ENCODE data around the gene CXCL3. TPM values are rescaled to one million over a fixed set of nuclear protein-coding genes. Genes with fewer than 3 reads are reported as not detected.
A peak's percentile ranks its signal among the peaks of the same experiment; 100 is the strongest.

CXCL3 gene
- under 1 TPM; 0.30 to 0.61 TPM for total RNA-seq
- polyA plus RNA-seq (2013, experiment 1 of 2), result 0.85 TPM
- polyA plus RNA-seq (2013, experiment 2 of 2), result 1.9 TPM
- total RNA-seq, result 0 to 1.1 (median 0.11) reads per million in 172 experiments

GRCh38 chr4:74038425-74039314 is at the start of gene CXCL3:
CXCL3 (minus strand) TSS chr4:74038689; CDS start chr4:74038611, 78 bp downstream.
- intact Hi-C loops (cut with DNase I, micrococcal nuclease), result no loop called here
- Mint-ChIP-seq H3K4me3 (peak within 1 kb of the TSS; percentile 88), H3K36me3 (ENCODE audit: low read depth) (no peaks in the 10 kb centered on the region), H3K27ac (no peak within 1 kb of the TSS), H3K27me3 (peaks cover 52% of the 10 kb centered on the region), H3K9me3 (no peaks in the 10 kb centered on the region), H3K4me1 (ENCODE audit: low read depth) (peaks cover 13% of the 10 kb centered on the region)
- CTCF ChIA-PET, result no interaction called here
- H3K4me1 ChIP-seq (ENCODE audit: insufficient read depth, low read length), result peaks cover 9% of the 10 kb centered on the region
- H3K4me3 ChIP-seq (ENCODE audit: low read length), result peak within 1 kb of the TSS; percentile 55
- no peak within 1 kb of the TSS for H3K27ac ChIP-seq (ENCODE audit: low read depth in 1 of 2, low read length in 2 of 2)
- no peaks in the 10 kb centered on the region for H3K36me3 ChIP-seq (ENCODE audit: insufficient read depth, low read length)
- POLR2A ChIA-PET, result no interaction called here
- TF ChIP-seq CTCF (IDR thresholded peaks at IDR 0.05), result no peak
- H3K27me3 ChIP-seq (ENCODE audit: control insufficient read depth in 1 of 2, insufficient read depth in 2 of 2, low read length in 2 of 2), result peaks cover 12 to 33% of the 10 kb centered on the region in 2 experiments
- H3K9me3 ChIP-seq (ENCODE audit: control insufficient read depth in 1 of 2, insufficient read depth in 1 of 2, low read length in 2 of 2), result no peaks in the 10 kb centered on the region
- peak in 5 of 14 experiments; percentile 2 to 47 (median 32) for DNase-seq
- ATAC-seq (ENCODE audit: poor library complexity), result peak; percentile 55

DNA sequence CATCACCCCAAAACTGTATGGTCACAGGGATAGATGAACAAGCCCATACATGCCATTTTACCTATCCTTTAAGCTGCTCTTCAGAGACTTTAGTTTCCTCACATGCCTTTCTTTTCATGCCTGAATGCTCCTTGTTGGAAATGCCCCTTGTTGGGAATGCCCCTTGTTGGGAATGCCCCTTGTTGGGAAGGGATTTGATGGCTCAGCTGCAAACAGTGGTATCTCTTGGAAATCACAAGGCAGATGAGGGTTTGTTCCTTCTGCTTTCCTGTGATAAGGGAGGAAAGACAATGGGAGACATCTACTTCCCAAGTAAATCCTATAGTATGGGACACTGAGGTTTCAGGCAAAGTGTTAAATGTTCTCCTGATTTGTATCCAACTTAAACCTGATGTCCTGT is 49.0 kb upstream of the CXCL3 start:
- Histone ChIP-seq H3K36me3 (ENCODE audit: insufficient read depth, low read length) (no peaks in the 10 kb centered on the region), H3K4me1 (ENCODE audit: insufficient read depth, low read length) (no peaks in the 10 kb centered on the region), H3K27me3 (ENCODE audit: control insufficient read depth in 1 of 2, insufficient read depth in 2 of 2, low read length in 2 of 2) (no peaks in the 10 kb centered on the region), H3K4me3 (ENCODE audit: low read length) (no peak overlapping the region), H3K27ac (ENCODE audit: low read depth in 1 of 2, low read length in 2 of 2) (no peak overlapping the region), H3K9me3 (ENCODE audit: control insufficient read depth in 1 of 2, insufficient read depth in 1 of 2, low read length in 2 of 2) (no peaks in the 10 kb centered on the region)
- TF ChIP-seq CTCF (IDR thresholded peaks at IDR 0.05), result no peak
- Mint-ChIP-seq H3K4me1 (ENCODE audit: low read depth) (no peaks in the 10 kb centered on the region), H3K36me3 (ENCODE audit: low read depth) (no peaks in the 10 kb centered on the region), H3K4me3 (no peak overlapping the region), H3K27ac (no peak overlapping the region), H3K9me3 (no peaks in the 10 kb centered on the region), H3K27me3 (peaks cover 12% of the 10 kb centered on the region)
- POLR2A ChIA-PET, result no interaction called here
- ATAC-seq (ENCODE audit: poor library complexity), result no peak
- CTCF ChIA-PET, result no interaction called here
- intact Hi-C loops (cut with DNase I, micrococcal nuclease), result no loop called here
- DNase-seq, result no peak

- no peaks in the 10 kb centered on the region for H3K36me3 ChIP-seq (ENCODE audit: insufficient read depth, low read length)
- intact Hi-C loops (cut with DNase I, micrococcal nuclease), result no loop called here
- Mint-ChIP-seq H3K4me1 (ENCODE audit: low read depth) (no peaks in the 10 kb centered on the region), H3K9me3 (no peaks in the 10 kb centered on the region), H3K27ac (no peak overlapping the region), H3K27me3 (peaks cover 11% of the 10 kb centered on the region), H3K36me3 (ENCODE audit: low read depth) (no peaks in the 10 kb centered on the region), H3K4me3 (no peak overlapping the region)
- ChIA-PET CTCF (no interaction called here), POLR2A (no interaction called here)
- H3K27me3 ChIP-seq (ENCODE audit: control insufficient read depth in 1 of 2, insufficient read depth in 2 of 2, low read length in 2 of 2), result no peaks in the 10 kb centered on the region
- H3K27ac ChIP-seq (ENCODE audit: low read depth in 1 of 2, low read length in 2 of 2), result no peak overlapping the region
- TF ChIP-seq CTCF (IDR thresholded peaks at IDR 0.05), result no peak
- no peaks in the 10 kb centered on the region for H3K9me3 ChIP-seq (ENCODE audit: control insufficient read depth in 1 of 2, insufficient read depth in 1 of 2, low read length in 2 of 2)
- no peaks in the 10 kb centered on the region for H3K4me1 ChIP-seq (ENCODE audit: insufficient read depth, low read length)
- H3K4me3 ChIP-seq (ENCODE audit: low read length), result no peak overlapping the region
- no peak for ATAC-seq (ENCODE audit: poor library complexity)
- DNase-seq, result no peak
These were observed 47.2 kb upstream of the CXCL3 start for GRCh38 chr4:74085669-74086068.

Measured in CD4-positive, alpha-beta T cell (primary cell).